ENCODE data around the gene HMCES.
"Not testable (repeated sequence)": the region's sequence is repeated elsewhere in the genome, so short reads cannot be mapped to it uniquely, and the experiment has no call there.

HMCES gene

DNA sequence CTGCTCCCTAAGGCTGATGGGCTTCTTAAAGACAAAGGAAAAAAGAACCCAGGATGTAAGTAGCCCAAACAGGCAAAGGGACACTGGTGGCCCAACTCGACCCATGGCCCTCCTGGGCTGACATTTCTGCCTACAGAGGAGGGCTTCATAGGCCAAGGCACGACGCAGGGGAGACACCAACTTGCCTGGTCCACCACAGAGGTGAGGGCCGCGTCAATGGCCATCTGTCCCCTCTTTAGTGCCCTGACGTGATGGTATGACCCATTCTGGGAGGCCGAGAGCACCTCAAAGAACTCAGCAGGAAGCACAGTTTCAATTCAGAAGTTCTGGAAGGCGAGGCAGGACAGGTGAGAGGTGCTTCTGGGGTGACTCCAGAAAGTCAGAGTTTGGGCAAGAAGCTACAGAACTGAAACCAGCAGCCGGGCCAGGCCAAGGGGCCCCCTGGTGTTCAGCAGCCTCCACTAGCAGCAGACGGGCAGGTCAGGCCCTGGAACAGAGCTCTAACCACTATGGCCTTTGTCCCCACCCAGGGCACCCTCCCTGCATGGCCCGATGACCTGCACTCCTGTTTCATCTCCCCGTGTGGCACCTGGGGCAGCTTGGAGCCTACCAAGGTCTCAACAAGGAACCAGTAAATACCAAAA is 45.1 kb downstream of the HMCES start:
- DNase-seq: peak in 1 of 2 donors; percentile 40

GRCh38 chr3:129324855-129325254 is 46.2 kb downstream of the HMCES start:
- no peak for DNase-seq

DNA sequence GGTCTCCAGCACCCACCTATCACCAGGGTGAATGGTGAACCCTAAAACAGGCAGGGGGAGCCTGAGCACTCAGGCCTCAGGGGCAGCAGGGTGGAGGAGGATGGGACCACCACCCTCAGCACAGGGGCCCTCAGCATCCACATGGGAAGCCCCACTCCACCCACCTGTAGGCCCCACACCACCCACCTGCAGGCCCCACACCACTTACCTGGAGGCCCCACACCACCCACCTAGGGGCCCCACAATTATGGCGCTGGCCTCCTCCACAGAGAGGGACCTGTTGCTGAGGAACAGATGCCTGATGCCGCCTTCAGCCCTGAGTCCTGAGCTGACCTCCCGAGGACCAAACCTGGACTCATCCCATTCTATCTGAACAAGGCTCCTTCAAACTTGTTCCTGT is 46.7 kb downstream of the HMCES start:
- DNase-seq: no peak

DNA sequence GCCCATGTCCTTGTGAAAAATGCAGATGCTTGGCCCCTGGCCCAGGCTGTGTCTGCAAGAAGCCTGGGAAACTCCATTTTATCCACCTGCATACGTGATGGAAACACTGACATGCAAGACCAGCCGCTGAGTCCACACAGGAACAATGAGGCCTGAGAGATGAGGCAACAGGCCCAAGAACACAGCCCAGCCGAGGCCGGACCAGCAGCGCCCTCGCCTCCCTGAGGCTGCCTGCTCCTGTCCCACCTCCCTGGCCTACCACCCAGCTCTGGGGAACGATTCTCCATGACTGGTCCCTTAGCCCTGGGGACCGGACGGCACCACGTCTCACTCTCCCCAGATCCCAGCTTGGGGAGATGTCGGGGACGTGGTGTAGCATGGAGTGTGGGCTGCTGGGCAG is 47.5 kb downstream of the HMCES start:
- DNase-seq: no peak

- DNase-seq: no peak
These were observed 47.9 kb downstream of the HMCES start for GRCh38 chr3:129326595-129326994.

GRCh38 chr3:129327510-129327909 is 48.8 kb downstream of the HMCES start:
- DNase-seq: no peak

DNA sequence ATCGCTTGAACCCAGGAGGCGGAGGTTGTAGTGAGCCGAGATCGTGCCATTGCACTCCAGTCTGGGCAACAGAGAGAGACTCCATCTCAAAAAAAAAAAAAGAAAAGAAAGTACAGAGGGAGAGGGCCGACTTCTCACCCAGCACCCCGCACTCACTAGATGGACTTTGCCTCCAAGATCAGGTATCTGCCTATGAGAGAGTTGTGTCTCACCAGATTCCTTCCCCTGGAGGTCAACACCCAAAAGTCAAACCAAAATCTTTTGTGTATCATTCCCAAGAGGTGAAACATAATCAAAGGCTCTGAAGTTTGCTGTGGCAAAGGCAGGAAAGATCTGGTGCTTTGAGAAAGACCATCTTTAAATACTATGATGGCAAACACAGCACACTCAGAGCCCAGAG is 51.2 kb downstream of the HMCES start:
- DNase-seq: no peak

GRCh38 chr3:129330409-129330808 is 51.7 kb downstream of the HMCES start:
- peak; percentile 72 to 90 for DNase-seq

GRCh38 chr3:129333891-129334290 is 55.2 kb downstream of the HMCES start:
- no peak for DNase-seq

DNA sequence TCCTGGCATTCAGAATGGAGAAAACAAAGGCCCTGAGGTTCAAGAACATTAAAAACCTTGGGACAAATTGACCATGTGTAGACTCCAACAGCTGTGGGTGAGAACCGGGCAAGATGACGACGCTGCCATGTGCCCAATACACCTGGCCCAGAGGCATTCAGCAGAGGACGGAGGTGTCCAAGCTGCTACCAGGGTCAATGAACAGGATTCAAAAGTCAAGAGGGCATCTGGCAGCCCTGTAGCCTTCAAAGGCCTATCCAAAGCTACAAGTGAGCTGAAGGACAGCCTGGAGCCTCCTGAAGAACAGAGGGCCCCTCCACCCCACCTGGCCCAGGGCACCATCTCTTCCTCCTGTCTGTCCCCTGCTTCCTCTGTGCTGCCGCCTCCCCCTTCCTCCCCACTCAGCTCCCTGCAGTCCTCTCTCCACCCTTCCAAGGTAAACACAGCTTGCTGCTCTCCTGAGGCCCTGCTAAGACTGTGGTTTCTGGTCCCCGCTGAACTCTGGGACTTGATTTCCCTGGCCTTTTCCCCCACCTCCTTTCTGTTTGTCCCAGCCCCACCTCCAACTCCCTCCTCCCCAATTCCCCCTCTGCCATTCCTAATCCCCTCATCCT is 57.5 kb downstream of the HMCES start:
- DNase-seq: no peak

GRCh38 chr3:129337719-129338118 is 59.0 kb downstream of the HMCES start:
- not testable (repeated sequence) for DNase-seq

DNA sequence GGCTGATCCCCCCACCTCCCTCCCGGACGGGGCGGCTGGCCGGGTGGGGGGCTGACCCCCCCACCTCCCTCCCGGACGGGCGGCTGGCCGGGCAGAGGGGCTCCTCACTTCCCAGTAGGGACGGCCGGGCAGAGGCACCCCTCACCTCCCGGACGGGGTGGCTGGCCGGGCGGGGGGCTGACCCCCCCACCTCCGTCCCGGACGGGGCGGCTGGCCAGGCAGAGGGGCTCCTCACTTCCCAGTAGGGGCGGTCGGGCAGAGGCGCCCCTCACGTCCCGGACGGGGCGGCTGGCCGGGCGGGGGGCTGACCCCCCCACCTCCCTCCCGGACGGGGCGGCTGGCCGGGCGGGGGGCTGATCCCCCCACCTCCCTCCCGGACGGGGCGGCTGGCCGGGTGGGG is 60.5 kb downstream of the HMCES start:
- DNase-seq: not testable (repeated sequence)

DNA sequence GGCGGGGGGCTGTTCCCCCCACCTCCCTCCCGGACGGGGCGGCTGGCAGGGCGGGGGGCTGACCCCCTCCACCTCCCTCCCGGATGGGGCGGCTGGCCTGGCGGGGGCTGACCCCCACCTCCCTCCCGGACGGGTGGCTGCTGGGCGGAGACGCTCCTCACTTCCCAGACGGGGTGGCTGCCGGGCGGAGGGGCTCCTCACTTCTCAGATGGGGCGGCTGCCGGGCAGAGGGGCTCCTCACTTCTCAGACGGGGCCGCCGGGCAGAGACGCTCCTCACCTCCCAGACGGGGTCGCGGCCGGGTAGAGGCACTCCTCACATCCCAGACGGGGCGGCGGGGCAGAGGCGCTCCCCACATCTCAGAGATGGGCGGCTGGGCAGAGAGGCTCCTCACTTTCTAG is 61.2 kb downstream of the HMCES start:
- DNase-seq: not testable (repeated sequence)

GRCh38 chr3:129341331-129342141 is 62.9 kb downstream of the HMCES start:
- DNase-seq: no peak

GRCh38 chr3:129343643-129344360 is 65.1 kb downstream of the HMCES start:
- peak; percentile 37 to 51 for DNase-seq

DNA sequence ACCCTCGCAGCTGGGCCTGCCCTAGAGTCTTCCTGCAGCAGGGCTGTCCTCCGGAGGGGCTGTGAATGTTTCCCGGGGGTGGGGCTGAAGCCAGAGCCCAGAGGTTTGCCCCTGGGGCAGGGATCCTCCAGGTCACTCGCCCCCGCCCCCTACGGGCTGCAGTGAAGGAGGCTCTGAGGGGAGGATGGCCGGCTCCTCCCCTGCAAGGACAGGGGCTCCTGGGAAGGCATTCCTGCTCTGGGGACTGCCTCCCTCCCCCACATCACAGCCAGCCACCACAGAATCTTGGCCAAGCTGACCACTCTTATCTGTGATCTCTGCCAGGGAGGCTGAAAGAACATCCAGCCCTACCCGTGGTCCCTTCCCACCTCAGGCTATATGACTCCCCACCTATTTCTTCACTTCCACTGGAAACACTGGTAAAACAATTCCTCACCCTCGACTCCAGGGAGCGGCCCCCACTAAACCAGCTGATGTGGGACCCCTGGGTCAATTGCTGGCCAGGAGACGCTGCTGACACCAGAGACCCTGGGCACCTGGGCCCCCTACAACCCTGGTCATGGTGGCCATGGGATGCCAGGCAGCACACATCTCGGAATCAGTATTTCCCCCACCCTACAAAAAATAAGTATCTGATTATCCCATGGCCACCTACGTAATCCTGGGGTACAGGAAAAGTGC is 66.0 kb downstream of the HMCES start:
- DNase-seq: no peak

- DNase-seq: no peak
These were observed 66.6 kb downstream of the HMCES start for GRCh38 chr3:129345281-129345680.

- DNase-seq: no peak
These were observed 67.3 kb downstream of the HMCES start for GRCh38 chr3:129345971-129346370.

- peak; percentile 33 to 42 for DNase-seq
These were observed 68.2 kb downstream of the HMCES start for GRCh38 chr3:129346695-129347457.

GRCh38 chr3:129347458-129347845 is 68.8 kb downstream of the HMCES start:
- DNase-seq: no peak

- DNase-seq: peak; percentile 35 to 45
These were observed 70.1 kb downstream of the HMCES start for GRCh38 chr3:129348734-129349133.

GRCh38 chr3:129349169-129349568 is 70.5 kb downstream of the HMCES start:
- peak; percentile 6 to 30 for DNase-seq
